Thymus (tissue), 11 donors: ENCODE data around the gene KRT39. TPM values are rescaled to one million over a fixed set of nuclear protein-coding genes. Genes with fewer than 3 reads are reported as not detected.

Source experiments
- DNase-seq, 9 donors: peaks; one replicate each; pipeline ENCODE4 v3.0.0-alpha.2; 2013; ENCODE audit warnings: low spot score in 9 of 9, low read depth in 6 of 9, missing footprints in 1 of 9
- H3K27ac ChIP-seq, 2 donors: one replicate each; pipeline ENCODE4 v1.5.1; 2013; ENCODE audit warnings: control low read depth in 1 of 2, low read depth in 1 of 2, low read length in 1 of 2, mild to moderate bottlenecking in 1 of 2, moderate library complexity in 1 of 2
- H3K27me3 ChIP-seq, 2 donors: one replicate each; pipeline ENCODE4 v1.5.1; 2013; ENCODE audit warnings: low read length in 1 of 2; ENCODE audit not compliant: control insufficient read depth in 2 of 2, insufficient read depth in 1 of 2
- H3K36me3 ChIP-seq, 2 donors: one replicate each; pipeline ENCODE4 v1.5.1; 2013; ENCODE audit warnings: low read length in 1 of 2, mild to moderate bottlenecking in 1 of 2, moderate library complexity in 1 of 2; ENCODE audit not compliant: control insufficient read depth in 2 of 2, insufficient read depth in 2 of 2
- H3K4me1 ChIP-seq, 2 donors: one replicate each; pipeline ENCODE4 v1.5.1; 2013; ENCODE audit warnings: low read length in 2 of 2; ENCODE audit not compliant: control insufficient read depth in 2 of 2, insufficient read depth in 2 of 2
- H3K4me3 ChIP-seq, 2 donors: one replicate each; pipeline ENCODE4 v1.5.1; 2013; ENCODE audit warnings: low read length in 2 of 2, control low read depth in 1 of 2, mild to moderate bottlenecking in 1 of 2
- H3K9me3 ChIP-seq, 2 donors: one replicate each; pipeline ENCODE4 v1.5.1; 2013; ENCODE audit warnings: low read length in 1 of 2, mild to moderate bottlenecking in 1 of 2; ENCODE audit not compliant: control insufficient read depth in 2 of 2, insufficient read depth in 1 of 2
- WGBS: extraction: QIAGEN DNeasy Blood & Tissue Kit; methylation state at CpG from one replicate; pipeline ENCODE4 v1.1.7; 2013; 5-methylcytosine and 5-hydroxymethylcytosine counted together
- polyA plus RNA-seq: library from polyadenylated mRNA; stranded (reverse); fragments of 200-250 nt; gene quantifications from one replicate; pipeline ENCODE4 v1.2.3, GENCODE V29; 2013
- total RNA-seq: library from RNA; stranded (reverse); fragments of 120-200 nt; gene quantifications from one replicate; pipeline ENCODE4 v1.2.4, GENCODE V29; 2013
- donor health status: healthy.

The KRT39 gene
- total and polyA plus RNA-seq, 2 donors = 0.23 TPM; not detected in 1

DNA sequence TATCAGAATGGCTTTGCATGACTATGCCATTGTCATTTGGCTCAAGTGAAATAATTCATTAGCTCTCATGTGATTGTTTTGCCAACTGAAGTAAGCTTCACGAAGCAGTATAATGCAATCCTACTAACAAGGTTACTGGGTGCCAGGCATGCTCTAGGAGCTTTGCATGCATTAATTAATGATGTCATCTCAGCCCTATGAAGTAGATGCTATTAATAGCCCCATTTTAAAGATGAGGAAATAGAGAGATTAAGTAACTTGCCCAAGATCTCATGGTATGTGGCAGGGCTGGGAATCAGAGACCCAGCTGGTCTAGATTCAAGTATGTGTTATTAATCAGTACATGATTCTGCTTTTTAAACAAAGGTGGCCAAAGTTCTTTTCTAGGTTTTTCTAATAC is 14.1 kb downstream of the KRT39 start:
- no peak for DNase-seq
- no peaks in the 10 kb centered on the region for H3K4me1 ChIP-seq
- no peaks in the 10 kb centered on the region for H3K36me3 ChIP-seq
- H3K9me3 ChIP-seq = no peaks in the 10 kb centered on the region
- WGBS = 79% methylated on average over 1 of the region's 1 CpG
- H3K4me3 ChIP-seq = no peak overlapping the region
- peaks cover 0 to 3% of the 10 kb centered on the region in 2 donors for H3K27me3 ChIP-seq
- H3K27ac ChIP-seq = no peak overlapping the region

- WGBS = 98% methylated on average over 2 of the region's 2 CpGs
- Histone ChIP-seq H3K4me1 (no peaks in the 10 kb centered on the region), H3K36me3 (no peaks in the 10 kb centered on the region), H3K9me3 (no peaks in the 10 kb centered on the region), H3K27me3 (peaks cover 0 to 3% of the 10 kb centered on the region in 2 donors), H3K27ac (no peak overlapping the region), H3K4me3 (no peak overlapping the region)
- no peak for DNase-seq
Observed at GRCh38 chr17:40952154-40952553, 14.6 kb downstream of the KRT39 start.

- no peak overlapping the region for H3K27ac ChIP-seq
- peaks cover 0 to 5% of the 10 kb centered on the region in 2 donors for H3K27me3 ChIP-seq
- WGBS = 97% methylated on average over 2 of the region's 2 CpGs
- no peaks in the 10 kb centered on the region for H3K9me3 ChIP-seq
- no peaks in the 10 kb centered on the region for H3K36me3 ChIP-seq
- DNase-seq = no peak
- no peaks in the 10 kb centered on the region for H3K4me1 ChIP-seq
- no peak overlapping the region for H3K4me3 ChIP-seq
Observed at GRCh38 chr17:40951011-40951622, 15.6 kb downstream of the KRT39 start.

GRCh38 chr17:40950176-40950575 is 16.6 kb downstream of the KRT39 start:
- no peak overlapping the region for H3K4me3 ChIP-seq
- H3K4me1 ChIP-seq = no peaks in the 10 kb centered on the region
- no peak for DNase-seq
- H3K9me3 ChIP-seq = no peaks in the 10 kb centered on the region
- H3K27me3 ChIP-seq = peaks cover 0 to 5% of the 10 kb centered on the region in 2 donors
- H3K27ac ChIP-seq = no peak overlapping the region
- H3K36me3 ChIP-seq = no peaks in the 10 kb centered on the region
- 90% methylated on average over 7 of the region's 7 CpGs for WGBS

DNA sequence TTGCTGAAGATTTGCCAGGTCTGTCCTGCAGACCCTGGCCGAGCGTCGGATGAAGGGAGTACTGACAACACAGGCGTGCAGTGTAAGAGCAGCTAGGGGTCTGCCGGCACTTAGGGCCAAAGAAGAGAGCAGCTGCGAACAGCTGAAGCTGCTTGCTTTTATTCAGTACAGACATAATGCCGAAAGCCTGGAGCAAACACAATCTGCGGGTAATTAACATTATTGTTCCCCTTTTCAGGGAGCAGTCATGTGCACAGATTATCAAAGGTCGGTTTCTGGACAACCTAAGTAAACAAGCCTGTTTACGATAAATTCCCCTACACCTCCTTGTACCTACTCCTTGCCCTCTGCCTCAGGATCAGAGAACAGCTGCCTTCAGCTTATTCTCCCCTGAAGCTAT is 17.3 kb downstream of the KRT39 start:
- Histone ChIP-seq H3K4me3 (no peak overlapping the region), H3K36me3 (no peaks in the 10 kb centered on the region), H3K27me3 (peaks cover 0 to 5% of the 10 kb centered on the region in 2 donors), H3K27ac (no peak overlapping the region), H3K4me1 (no peaks in the 10 kb centered on the region), H3K9me3 (no peaks in the 10 kb centered on the region)
- no peak for DNase-seq
- WGBS = 58% methylated on average over 10 of the region's 10 CpGs

- H3K9me3 ChIP-seq = no peaks in the 10 kb centered on the region
- WGBS = 83% methylated on average over 2 of the region's 2 CpGs
- H3K36me3 ChIP-seq = no peaks in the 10 kb centered on the region
- no peak overlapping the region for H3K4me3 ChIP-seq
- peaks cover 0 to 5% of the 10 kb centered on the region in 2 donors for H3K27me3 ChIP-seq
- no peaks in the 10 kb centered on the region for H3K4me1 ChIP-seq
- H3K27ac ChIP-seq = no peak overlapping the region
- no peak for DNase-seq
Observed at GRCh38 chr17:40947929-40948328, 18.8 kb downstream of the KRT39 start.

GRCh38 chr17:40945414-40945813 is 21.3 kb downstream of the KRT39 start:
- no peaks in the 10 kb centered on the region for H3K36me3 ChIP-seq
- H3K4me1 ChIP-seq = no peaks in the 10 kb centered on the region
- H3K27ac ChIP-seq = no peak overlapping the region
- H3K4me3 ChIP-seq = no peak overlapping the region
- 96% methylated on average over 6 of the region's 6 CpGs for WGBS
- H3K27me3 ChIP-seq = peaks cover 0 to 5% of the 10 kb centered on the region in 2 donors
- DNase-seq = no peak
- H3K9me3 ChIP-seq = no peaks in the 10 kb centered on the region

GRCh38 chr17:40944531-40944930 is 22.2 kb downstream of the KRT39 start:
- Histone ChIP-seq H3K4me3 (no peak overlapping the region), H3K4me1 (no peaks in the 10 kb centered on the region), H3K36me3 (no peaks in the 10 kb centered on the region), H3K27ac (no peak overlapping the region), H3K9me3 (no peaks in the 10 kb centered on the region), H3K27me3 (peaks cover 0 to 5% of the 10 kb centered on the region in 2 donors)
- 67% methylated on average over 1 of the region's 1 CpG for WGBS
- DNase-seq = no peak

DNA sequence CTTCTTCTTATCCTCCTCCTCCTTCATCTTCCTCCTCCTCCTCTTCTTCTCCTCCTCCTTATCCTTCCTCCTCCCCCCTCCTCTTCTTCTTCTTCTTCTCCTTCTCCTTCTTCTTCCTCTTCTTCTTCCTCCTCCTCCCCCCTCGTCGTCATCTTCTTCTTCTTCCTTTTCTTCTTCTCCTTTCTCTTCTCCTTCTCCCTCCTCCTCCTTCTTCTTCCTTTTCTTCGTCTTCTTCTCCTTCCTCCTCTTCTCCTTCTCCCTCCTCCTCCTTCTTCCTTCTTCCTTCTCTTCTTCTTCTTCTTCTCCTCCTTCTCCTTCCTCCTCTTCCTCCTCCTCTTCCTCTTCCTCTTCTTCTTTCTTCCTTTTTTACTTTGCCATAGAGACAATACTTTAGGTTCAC is 24.2 kb downstream of the KRT39 start:
- WGBS = 76% methylated on average over 3 of the region's 3 CpGs
- no peaks in the 10 kb centered on the region for H3K4me1 ChIP-seq
- peaks cover 0 to 2% of the 10 kb centered on the region in 2 donors for H3K27me3 ChIP-seq
- DNase-seq = no peak
- H3K9me3 ChIP-seq = no peaks in the 10 kb centered on the region
- H3K36me3 ChIP-seq = no peaks in the 10 kb centered on the region
- no peak overlapping the region for H3K4me3 ChIP-seq
- H3K27ac ChIP-seq = no peak overlapping the region
